Panc1 (cell line): Measurements from ENCODE around the gene WDR1. TPM values are rescaled to one million over a fixed set of nuclear protein-coding genes. Genes with fewer than 3 reads are reported as not detected.

Experiments used
- ATAC-seq: fragments of 200-7000 bp; cut with Tn5 transposase; 2 replicates; pipeline ENCODE4 v1.9.1; 2020; ENCODE audit warnings: mild to moderate bottlenecking, moderate library complexity
- BruUV-seq: library from RNA; stranded (reverse); fragments of 400-500 nt; replicated peaks from 2 replicates; lab custom pipeline; 2021; lab: Mats Ljungman, UMichigan
- CTCF ChIA-PET: fragments of 300-600 bp; sonication (Branson Sonifier 250); formaldehyde crosslinking; loops from one replicate; lab custom pipeline; 2022; ENCODE audit warnings: antibody characterized with exemption; lab: Charles Lee
- POLR2A ChIA-PET: fragments of 300-600 bp; sonication (Branson Sonifier 250); formaldehyde crosslinking; loops from one replicate; lab custom pipeline; 2022; ENCODE audit warnings: antibody characterized with exemption; lab: Charles Lee
- DNase-seq: peaks from one replicate; pipeline ENCODE4 v3.0.0-alpha.2; 2010; ENCODE audit warnings: low read depth, low spot score
- H3K27ac ChIP-seq: 2 replicates; pipeline ENCODE4 v1.5.1; 2011; ENCODE audit warnings: mild to moderate bottlenecking, low read length, inconsistent platforms
- H3K27me3 ChIP-seq: fragments of 200-500 bp; sonication (Bioruptor generic); 2 replicates; pipeline ENCODE4 v1.6.0; 2014; ENCODE audit warnings: low read length, inconsistent platforms; ENCODE audit not compliant: control insufficient read depth, insufficient read depth
- H3K36me3 ChIP-seq: fragments of 200-500 bp; sonication (Bioruptor generic); 2 replicates; pipeline ENCODE4 v1.5.1; 2014; ENCODE audit warnings: inconsistent platforms, mild to moderate bottlenecking, low read length, moderate library complexity; ENCODE audit not compliant: control insufficient read depth, insufficient read depth
- H3K4me1 ChIP-seq: 2 replicates; pipeline ENCODE4 v1.5.1; 2011; ENCODE audit warnings: inconsistent platforms, mild to moderate bottlenecking, low read length, moderate library complexity; ENCODE audit not compliant: control insufficient read depth, insufficient read depth
- H3K4me3 ChIP-seq, 2 experiments: 2 replicates each; pipeline ENCODE4 v1.5.1; 2011 to 2012; ENCODE audit warnings: low read depth in 2 of 2, low read length in 2 of 2, mild to moderate bottlenecking in 2 of 2, inconsistent platforms in 1 of 2, moderate library complexity in 1 of 2
- H3K9me3 ChIP-seq: fragments of 200-500 bp; sonication (Bioruptor generic); 2 replicates; pipeline ENCODE4 v1.5.1; 2014; ENCODE audit warnings: low read depth, mild to moderate bottlenecking, inconsistent platforms, low read length, moderate library complexity; ENCODE audit not compliant: control insufficient read depth, insufficient read depth
- CTCF ChIP-seq: fragments of 450-650 bp; IDR thresholded peaks from 2 replicates; pipeline ENCODE4 v1.5.1; 2017; ENCODE audit warnings: mild to moderate bottlenecking
- POLR2AphosphoS5 ChIP-seq: IDR thresholded peaks from 2 replicates; pipeline ENCODE4 v1.6.1; 2012; ENCODE audit warnings: mild to moderate bottlenecking, low read depth, low read length, moderate library complexity
- REST ChIP-seq, 2 experiments: IDR thresholded peaks; 2 replicates each; pipeline ENCODE4 v1.6.1; 2011 to 2012; ENCODE audit warnings: low read depth in 2 of 2, control low read depth in 1 of 2, low read length in 1 of 2, mild to moderate bottlenecking in 1 of 2, moderate library complexity in 1 of 2; ENCODE audit not compliant: insufficient read depth in 1 of 2
- SIN3A ChIP-seq: IDR thresholded peaks from 2 replicates; pipeline ENCODE4 v1.6.1; 2012; ENCODE audit warnings: low read depth, mild to moderate bottlenecking, low read length, moderate library complexity, borderline replicate concordance; ENCODE audit not compliant: insufficient read depth
- TCF7L2 ChIP-seq: IDR thresholded peaks from 2 replicates; pipeline ENCODE4 v1.6.1; 2011; ENCODE audit warnings: mild to moderate bottlenecking, low read depth, low read length, inconsistent platforms
- in situ Hi-C: cut with HindIII; loops from 2 replicates; pipeline ENCODE4 v1.10.0; 2016; ENCODE audit warnings: low sequenced_read_pairs, low pct_unique_long_range_greater_than_20kb
- intact Hi-C: fragments of 100-400 bp; cut with micrococcal nuclease; formaldehyde crosslinking; loops from one replicate; pipeline ENCODE4 v1.10.0; 2022; ENCODE audit not compliant: unreplicated experiment
- total RNA-seq: library from RNA; stranded (reverse); gene quantifications from one replicate; pipeline ENCODE4 v1.2.1, GENCODE V29; 2021; ENCODE audit not compliant: unreplicated experiment

The WDR1 gene
- total RNA-seq, 1 experiment from 2014 or later: 260 TPM

- H3K27me3 ChIP-seq: no peaks in the 10 kb centered on the region
- no TSS peak for BruUV-seq
- H3K36me3 ChIP-seq: peaks cover 7% of the 10 kb centered on the region; the same call in 1 of the 2 replicates
- intact Hi-C loops (no loop called here), in situ Hi-C loops (no loop called here)
- no peak overlapping the region for H3K4me3 ChIP-seq
- CTCF ChIA-PET: no interaction called here
- no peak overlapping the region for H3K27ac ChIP-seq
- TF ChIP-seq CTCF: no peak
- TF ChIP-seq SIN3A: no peak
- no peak for TF ChIP-seq POLR2AphosphoS5
- TF ChIP-seq TCF7L2: no peak
- TF ChIP-seq REST (IDR thresholded peaks at IDR 0.05; ENCODE audit: insufficient read depth in 1 of 2, low read depth in 2 of 2, low read length in 1 of 2): no peak
- POLR2A ChIA-PET: no interaction called here
- no peak for DNase-seq
- H3K9me3 ChIP-seq: no peaks in the 10 kb centered on the region
- no peak for ATAC-seq
- no peaks in the 10 kb centered on the region for H3K4me1 ChIP-seq
Measured at GRCh38 chr4:10085386-10085785, 31.2 kb downstream of the WDR1 start.

GRCh38 chr4:10084651-10085358 lies 31.8 kb downstream of the WDR1 start:
- in situ Hi-C loops (no loop called here), intact Hi-C loops (no loop called here)
- TF ChIP-seq CTCF (no peak), REST (IDR thresholded peaks at IDR 0.05; ENCODE audit: insufficient read depth in 1 of 2, low read depth in 2 of 2, low read length in 1 of 2) (no peak), SIN3A (no peak)
- Histone ChIP-seq H3K27me3 (no peaks in the 10 kb centered on the region), H3K27ac (no peak overlapping the region), H3K4me3 (no peak overlapping the region), H3K36me3 (peaks cover 7% of the 10 kb centered on the region; the same call in 1 of the 2 replicates), H3K9me3 (no peaks in the 10 kb centered on the region), H3K4me1 (no peaks in the 10 kb centered on the region)
- BruUV-seq: no TSS peak
- CTCF ChIA-PET: no interaction called here
- ATAC-seq (no peak), DNase-seq (no peak)
- POLR2A ChIA-PET: no interaction called here
